Measurements from ENCODE around the gene ALLC.
"Not testable (repeated sequence)": the region's sequence is repeated elsewhere in the genome, so short reads cannot be mapped to it uniquely, and the experiment has no call there.

ALLC gene

GRCh38 chr2:3656762-3657721 lies 958 bp upstream of the ALLC start:
- peak; percentile 90 for DNase-seq

GRCh38 chr2:3659447-3660432 lies 1.7 kb downstream of the ALLC start:
- DNase-seq: peak; percentile 32

- not testable (repeated sequence) for DNase-seq
Observed at GRCh38 chr2:3660640-3661039, 2.6 kb downstream of the ALLC start.

GRCh38 chr2:3661149-3661660 lies 3.2 kb downstream of the ALLC start:
- DNase-seq: no peak

- DNase-seq: no peak
Observed at GRCh38 chr2:3662239-3662638, 4.2 kb downstream of the ALLC start.

GRCh38 chr2:3664118-3664517 lies 6.1 kb downstream of the ALLC start:
- DNase-seq: no peak

- DNase-seq: no peak
Observed at GRCh38 chr2:3664925-3665324, 6.9 kb downstream of the ALLC start.

GRCh38 chr2:3665886-3666612 lies 8.0 kb downstream of the ALLC start:
- no peak for DNase-seq

GRCh38 chr2:3666613-3666975 lies 8.6 kb downstream of the ALLC start:
- no peak for DNase-seq

- peak; percentile 86 for DNase-seq
Observed at GRCh38 chr2:3667151-3667631, 9.2 kb downstream of the ALLC start.

GRCh38 chr2:3669656-3670055 lies 11.7 kb downstream of the ALLC start:
- no peak for DNase-seq

GRCh38 chr2:3670376-3670775 lies 12.4 kb downstream of the ALLC start:
- no peak for DNase-seq

GRCh38 chr2:3670941-3671340 lies 12.9 kb downstream of the ALLC start:
- DNase-seq: no peak

GRCh38 chr2:3672861-3673678 lies 15.1 kb downstream of the ALLC start:
- no peak for DNase-seq

- no peak for DNase-seq
Observed at GRCh38 chr2:3674066-3674845, 16.3 kb downstream of the ALLC start.

GRCh38 chr2:3675687-3676086 lies 17.7 kb downstream of the ALLC start:
- no peak for DNase-seq

GRCh38 chr2:3677436-3677835 lies 19.4 kb downstream of the ALLC start:
- no peak for DNase-seq

GRCh38 chr2:3678212-3678611 lies 20.2 kb downstream of the ALLC start:
- no peak for DNase-seq

GRCh38 chr2:3679180-3679579 lies 21.2 kb downstream of the ALLC start:
- no peak for DNase-seq

- DNase-seq: no peak
Observed at GRCh38 chr2:3679616-3680393, 21.8 kb downstream of the ALLC start.
